ENCODE measurements around the gene SYT10. TPM values are rescaled to one million over a fixed set of nuclear protein-coding genes. Genes with fewer than 3 reads are reported as not detected.

SYT10 gene
- total RNA-seq, 1 donor from 2014 or later = not detected

GRCh38 chr12:33476058-33476457 is 36.4 kb upstream of the SYT10 start:
- no peaks in the 10 kb centered on the region for H3K9me3 Mint-ChIP-seq (ENCODE audit: unreplicated experiment)
- TF ChIP-seq, protein P1, sequence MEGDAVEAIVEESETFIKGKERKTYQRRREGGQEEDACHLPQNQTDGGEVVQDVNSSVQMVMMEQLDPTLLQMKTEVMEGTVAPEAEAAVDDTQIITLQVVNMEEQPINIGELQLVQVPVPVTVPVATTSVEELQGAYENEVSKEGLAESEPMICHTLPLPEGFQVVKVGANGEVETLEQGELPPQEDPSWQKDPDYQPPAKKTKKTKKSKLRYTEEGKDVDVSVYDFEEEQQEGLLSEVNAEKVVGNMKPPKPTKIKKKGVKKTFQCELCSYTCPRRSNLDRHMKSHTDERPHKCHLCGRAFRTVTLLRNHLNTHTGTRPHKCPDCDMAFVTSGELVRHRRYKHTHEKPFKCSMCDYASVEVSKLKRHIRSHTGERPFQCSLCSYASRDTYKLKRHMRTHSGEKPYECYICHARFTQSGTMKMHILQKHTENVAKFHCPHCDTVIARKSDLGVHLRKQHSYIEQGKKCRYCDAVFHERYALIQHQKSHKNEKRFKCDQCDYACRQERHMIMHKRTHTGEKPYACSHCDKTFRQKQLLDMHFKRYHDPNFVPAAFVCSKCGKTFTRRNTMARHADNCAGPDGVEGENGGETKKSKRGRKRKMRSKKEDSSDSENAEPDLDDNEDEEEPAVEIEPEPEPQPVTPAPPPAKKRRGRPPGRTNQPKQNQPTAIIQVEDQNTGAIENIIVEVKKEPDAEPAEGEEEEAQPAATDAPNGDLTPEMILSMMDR (IDR thresholded peaks at IDR 0.05; ENCODE audit: partially characterized antibody, unreplicated experiment) = no peak
- no peak for DNase-seq
- H3K36me3 Mint-ChIP-seq (ENCODE audit: unreplicated experiment) = no peaks in the 10 kb centered on the region
- H3K4me1 Mint-ChIP-seq (ENCODE audit: low read depth, unreplicated experiment) = no peaks in the 10 kb centered on the region
- no peak overlapping the region for H3K27ac Mint-ChIP-seq (ENCODE audit: unreplicated experiment)
- H3K27me3 Mint-ChIP-seq (ENCODE audit: unreplicated experiment) = no peaks in the 10 kb centered on the region
- H3K4me3 Mint-ChIP-seq (ENCODE audit: unreplicated experiment) = no peak overlapping the region

DNA sequence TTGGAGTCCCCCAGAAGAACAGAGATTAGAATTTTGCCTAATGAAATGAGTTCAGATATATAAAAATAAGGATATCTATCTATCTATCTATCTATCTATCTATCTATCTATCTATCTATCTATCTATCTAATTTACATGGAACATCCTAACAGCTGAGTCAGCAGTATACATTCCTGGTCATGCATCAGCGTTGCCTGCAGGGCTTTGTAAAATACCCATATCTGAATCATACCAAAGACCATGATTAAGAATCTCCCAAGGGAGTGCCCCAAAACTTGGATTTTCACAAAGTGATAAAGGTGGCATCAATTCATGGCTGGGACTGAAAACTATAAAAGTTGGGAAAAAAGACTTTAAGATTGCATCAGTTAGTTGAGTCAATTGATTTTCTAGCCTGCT is 32.7 kb upstream of the SYT10 start:
- DNase-seq = no peak
- TF ChIP-seq, protein P1 (IDR thresholded peaks at IDR 0.05; ENCODE audit: partially characterized antibody, unreplicated experiment) = no peak

GRCh38 chr12:33455096-33455495 is 15.5 kb upstream of the SYT10 start:
- Mint-ChIP-seq H3K36me3 (ENCODE audit: unreplicated experiment) (no peaks in the 10 kb centered on the region), H3K27ac (ENCODE audit: unreplicated experiment) (no peak overlapping the region), H3K27me3 (ENCODE audit: unreplicated experiment) (no peaks in the 10 kb centered on the region), H3K9me3 (ENCODE audit: unreplicated experiment) (no peaks in the 10 kb centered on the region), H3K4me3 (ENCODE audit: unreplicated experiment) (no peak overlapping the region), H3K4me1 (ENCODE audit: low read depth, unreplicated experiment) (no peaks in the 10 kb centered on the region)
- TF ChIP-seq, protein P1 (IDR thresholded peaks at IDR 0.05; ENCODE audit: partially characterized antibody, unreplicated experiment) = no peak
- no peak for DNase-seq

More for the DNA sequence above, 32.7 kb upstream of the SYT10 start:
- no peak overlapping the region for H3K27ac Mint-ChIP-seq (ENCODE audit: unreplicated experiment)
- peaks cover 2% of the 10 kb centered on the region for H3K9me3 Mint-ChIP-seq (ENCODE audit: unreplicated experiment)
- H3K4me1 Mint-ChIP-seq (ENCODE audit: low read depth, unreplicated experiment) = no peaks in the 10 kb centered on the region
- H3K27me3 Mint-ChIP-seq (ENCODE audit: unreplicated experiment) = no peaks in the 10 kb centered on the region
- no peaks in the 10 kb centered on the region for H3K36me3 Mint-ChIP-seq (ENCODE audit: unreplicated experiment)
- no peak overlapping the region for H3K4me3 Mint-ChIP-seq (ENCODE audit: unreplicated experiment)

DNA sequence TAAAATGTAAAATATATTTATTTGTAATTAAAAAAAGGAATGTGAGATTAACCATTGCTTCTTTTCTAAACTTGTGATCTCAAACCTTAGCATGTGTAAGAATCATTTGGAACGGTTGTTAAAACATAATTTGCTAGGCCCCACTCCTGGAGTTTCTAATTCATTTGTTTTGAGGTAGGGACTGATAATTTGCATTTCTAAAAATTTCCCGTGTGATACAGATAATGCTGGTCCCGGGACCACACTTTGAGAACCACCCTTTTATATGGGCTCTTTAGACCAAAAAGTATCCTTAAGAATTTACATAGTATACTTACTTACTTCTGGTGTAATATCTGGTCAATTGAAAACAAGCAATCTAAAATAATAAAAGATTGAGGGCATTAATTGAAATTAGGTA is 10.9 kb upstream of the SYT10 start:
- Mint-ChIP-seq H3K9me3 (ENCODE audit: unreplicated experiment) (no peaks in the 10 kb centered on the region), H3K4me1 (ENCODE audit: low read depth, unreplicated experiment) (no peaks in the 10 kb centered on the region), H3K4me3 (ENCODE audit: unreplicated experiment) (no peak overlapping the region), H3K27me3 (ENCODE audit: unreplicated experiment) (no peaks in the 10 kb centered on the region), H3K36me3 (ENCODE audit: unreplicated experiment) (no peaks in the 10 kb centered on the region), H3K27ac (ENCODE audit: unreplicated experiment) (no peak overlapping the region)
- DNase-seq = no peak
- TF ChIP-seq, protein P1 (IDR thresholded peaks at IDR 0.05; ENCODE audit: partially characterized antibody, unreplicated experiment) = no peak

GRCh38 chr12:33440477-33440876 is 858 bp upstream of the SYT10 start:
- no peak for DNase-seq
- TF ChIP-seq, protein P1 (IDR thresholded peaks at IDR 0.05; ENCODE audit: partially characterized antibody, unreplicated experiment) = no peak
- Mint-ChIP-seq H3K36me3 (ENCODE audit: unreplicated experiment) (no peaks in the 10 kb centered on the region), H3K27me3 (ENCODE audit: unreplicated experiment) (peaks cover 14% of the 10 kb centered on the region), H3K27ac (ENCODE audit: unreplicated experiment) (no peak overlapping the region), H3K4me3 (ENCODE audit: unreplicated experiment) (peak overlapping the region; percentile 86), H3K4me1 (ENCODE audit: low read depth, unreplicated experiment) (no peaks in the 10 kb centered on the region), H3K9me3 (ENCODE audit: unreplicated experiment) (peaks cover 7% of the 10 kb centered on the region)
